Measurements from ENCODE around the gene PLA2G2F. TPM values are rescaled to one million over a fixed set of nuclear protein-coding genes. Genes with fewer than 3 reads are reported as not detected.

The PLA2G2F gene
- total RNA-seq, 1 experiment from 2014 or later, result not detected

- BruUV-seq (replicated peaks), result no TSS peak
- no peak overlapping the region for H3K4me3 Mint-ChIP-seq (ENCODE audit: unreplicated experiment)
- DNase-seq (ENCODE audit: unreplicated experiment), result peak; percentile 46
Observed at GRCh38 chr1:20165522-20165951, 26.4 kb downstream of the PLA2G2F start.

GRCh38 chr1:20166051-20166450 lies 26.9 kb downstream of the PLA2G2F start:
- no peak overlapping the region for H3K27ac Mint-ChIP-seq (ENCODE audit: low read depth, unreplicated experiment)
- peaks cover 11% of the 10 kb centered on the region for H3K9me3 Mint-ChIP-seq (ENCODE audit: unreplicated experiment)
- intact Hi-C loops (cut with micrococcal nuclease), result loop anchor here (10.0 kb wide), 1 partner anchor 329 kb away; no protein-coding TSS in a partner anchor
- TF ChIP-seq CTCF (IDR thresholded peaks at IDR 0.05; ENCODE audit: unreplicated experiment), result no peak
- peaks cover 16% of the 10 kb centered on the region for H3K4me1 Mint-ChIP-seq (ENCODE audit: insufficient read depth, unreplicated experiment)
- no peaks in the 10 kb centered on the region for H3K36me3 Mint-ChIP-seq (ENCODE audit: insufficient read depth, unreplicated experiment)
- POLR2A ChIA-PET, result interaction anchor here (0.8 to 1.5 kb wide), 2 partner anchors 9 to 10 kb away, joined by 3 to 4 read pairs; no protein-coding TSS in a partner anchor
- CTCF ChIA-PET, result interaction anchor here (0.6 to 1.9 kb wide), 7 partner anchors 8 to 463 kb away, joined by 3 to 7 read pairs (median 3); no protein-coding TSS in a partner anchor
- no peak overlapping the region for H3K4me3 Mint-ChIP-seq (ENCODE audit: unreplicated experiment)
- no TSS peak for BruUV-seq (replicated peaks)
- no peaks in the 10 kb centered on the region for H3K27me3 Mint-ChIP-seq (ENCODE audit: insufficient read depth, unreplicated experiment)
- DNase-seq (ENCODE audit: unreplicated experiment), result peak; percentile 75

More at GRCh38 chr1:20165522-20165951, 26.4 kb downstream of the PLA2G2F start:
- TF ChIP-seq CTCF (IDR thresholded peaks at IDR 0.05; ENCODE audit: unreplicated experiment), result peak; percentile 29
- POLR2A ChIA-PET, result interaction anchor here (0.8 to 1.5 kb wide), 2 partner anchors 9 kb away, joined by 3 to 4 read pairs; no protein-coding TSS in a partner anchor
- H3K9me3 Mint-ChIP-seq (ENCODE audit: unreplicated experiment), result peaks cover 15% of the 10 kb centered on the region
- no peak overlapping the region for H3K27ac Mint-ChIP-seq (ENCODE audit: low read depth, unreplicated experiment)
- no peaks in the 10 kb centered on the region for H3K27me3 Mint-ChIP-seq (ENCODE audit: insufficient read depth, unreplicated experiment)
- intact Hi-C loops (cut with micrococcal nuclease), result loop anchor here (10.0 kb wide), 1 partner anchor 329 kb away; no protein-coding TSS in a partner anchor
- CTCF ChIA-PET, result interaction anchor here (0.6 to 5.7 kb wide), 8 partner anchors 8 to 464 kb away, joined by 3 to 47 read pairs (median 4); no protein-coding TSS in a partner anchor
- H3K36me3 Mint-ChIP-seq (ENCODE audit: insufficient read depth, unreplicated experiment), result no peaks in the 10 kb centered on the region
- peaks cover 16% of the 10 kb centered on the region for H3K4me1 Mint-ChIP-seq (ENCODE audit: insufficient read depth, unreplicated experiment)

- Mint-ChIP-seq H3K27ac (ENCODE audit: low read depth, unreplicated experiment) (no peak overlapping the region), H3K4me3 (ENCODE audit: unreplicated experiment) (no peak overlapping the region), H3K36me3 (ENCODE audit: insufficient read depth, unreplicated experiment) (no peaks in the 10 kb centered on the region), H3K27me3 (ENCODE audit: insufficient read depth, unreplicated experiment) (no peaks in the 10 kb centered on the region), H3K4me1 (ENCODE audit: insufficient read depth, unreplicated experiment) (peaks cover 16% of the 10 kb centered on the region), H3K9me3 (ENCODE audit: unreplicated experiment) (peaks cover 11% of the 10 kb centered on the region)
- no peak for TF ChIP-seq CTCF (IDR thresholded peaks at IDR 0.05; ENCODE audit: unreplicated experiment)
- no peak for DNase-seq (ENCODE audit: unreplicated experiment)
- intact Hi-C loops (cut with micrococcal nuclease), result loop anchor here (10.0 kb wide), 1 partner anchor 328 kb away; no protein-coding TSS in a partner anchor
- CTCF ChIA-PET, result interaction anchor here (1.9 kb wide), 1 partner anchor 327 kb away, joined by 7 read pairs; no protein-coding TSS in a partner anchor
- no TSS peak for BruUV-seq (replicated peaks)
- POLR2A ChIA-PET, result interaction anchor here (0.7 to 1.0 kb wide), 2 partner anchors 305 to 328 kb away, joined by 3 read pairs; no protein-coding TSS in a partner anchor
Observed at GRCh38 chr1:20167126-20167525, 28.0 kb downstream of the PLA2G2F start.

GRCh38 chr1:20168564-20169491 lies 29.7 kb downstream of the PLA2G2F start:
- Mint-ChIP-seq H3K9me3 (ENCODE audit: unreplicated experiment) (peaks cover 5% of the 10 kb centered on the region), H3K4me3 (ENCODE audit: unreplicated experiment) (no peak overlapping the region), H3K27ac (ENCODE audit: low read depth, unreplicated experiment) (no peak overlapping the region), H3K36me3 (ENCODE audit: insufficient read depth, unreplicated experiment) (no peaks in the 10 kb centered on the region), H3K27me3 (ENCODE audit: insufficient read depth, unreplicated experiment) (no peaks in the 10 kb centered on the region), H3K4me1 (ENCODE audit: insufficient read depth, unreplicated experiment) (peaks cover 16% of the 10 kb centered on the region)
- intact Hi-C loops (cut with micrococcal nuclease), result loop anchor here (10.0 kb wide), 1 partner anchor 326 kb away; no protein-coding TSS in a partner anchor
- ChIA-PET CTCF (no interaction called here), POLR2A (no interaction called here)
- TF ChIP-seq CTCF (IDR thresholded peaks at IDR 0.05; ENCODE audit: unreplicated experiment), result no peak
- DNase-seq (ENCODE audit: unreplicated experiment), result no peak
- BruUV-seq (replicated peaks), result no TSS peak

Measured in MCF 10A (cell line).